Mesothelial cell of epicardium (in vitro differentiated cells): ENCODE results near the gene RUFY2. TPM values are rescaled to one million over a fixed set of nuclear protein-coding genes. Genes with fewer than 3 reads are reported as not detected.

Experiments
- DNase-seq, 2 experiments: peaks; one replicate each; pipeline ENCODE4 v3.0.0; 2021; ENCODE audit warnings: low spot score in 2 of 2; ENCODE audit not compliant: unreplicated experiment in 2 of 2
- H3K27ac Mint-ChIP-seq: 2 replicates; pipeline ENCODE4 v1.8.0; 2021; ENCODE audit warnings: mixed read lengths
- H3K27me3 Mint-ChIP-seq: 2 replicates; pipeline ENCODE4 v1.8.0; 2021; ENCODE audit warnings: low read depth, mixed read lengths
- H3K36me3 Mint-ChIP-seq: 2 replicates; pipeline ENCODE4 v1.8.0; 2021; ENCODE audit warnings: mixed read lengths
- H3K4me1 Mint-ChIP-seq: 2 replicates; pipeline ENCODE4 v1.8.0; 2021; ENCODE audit warnings: mixed read lengths
- H3K4me3 Mint-ChIP-seq: 2 replicates; pipeline ENCODE4 v1.8.0; 2021; ENCODE audit warnings: mild to moderate bottlenecking, moderate library complexity, mixed read lengths
- H3K9me3 Mint-ChIP-seq: 2 replicates; pipeline ENCODE4 v1.8.0; 2021; ENCODE audit warnings: mixed read lengths
- CTCF ChIP-seq: fragments of 200-600 bp; sonication (generic); IDR thresholded peaks from one replicate; pipeline ENCODE4 v1.5.0; 2021; ENCODE audit warnings: antibody characterized with exemption; ENCODE audit not compliant: unreplicated experiment
- total RNA-seq: library from RNA; stranded (reverse); gene quantifications from 3 replicates; pipeline ENCODE4 v1.2.1, GENCODE V29; 2021

The RUFY2 gene
- total RNA-seq, 1 donor from 2014 or later: 39.6 TPM

DNA sequence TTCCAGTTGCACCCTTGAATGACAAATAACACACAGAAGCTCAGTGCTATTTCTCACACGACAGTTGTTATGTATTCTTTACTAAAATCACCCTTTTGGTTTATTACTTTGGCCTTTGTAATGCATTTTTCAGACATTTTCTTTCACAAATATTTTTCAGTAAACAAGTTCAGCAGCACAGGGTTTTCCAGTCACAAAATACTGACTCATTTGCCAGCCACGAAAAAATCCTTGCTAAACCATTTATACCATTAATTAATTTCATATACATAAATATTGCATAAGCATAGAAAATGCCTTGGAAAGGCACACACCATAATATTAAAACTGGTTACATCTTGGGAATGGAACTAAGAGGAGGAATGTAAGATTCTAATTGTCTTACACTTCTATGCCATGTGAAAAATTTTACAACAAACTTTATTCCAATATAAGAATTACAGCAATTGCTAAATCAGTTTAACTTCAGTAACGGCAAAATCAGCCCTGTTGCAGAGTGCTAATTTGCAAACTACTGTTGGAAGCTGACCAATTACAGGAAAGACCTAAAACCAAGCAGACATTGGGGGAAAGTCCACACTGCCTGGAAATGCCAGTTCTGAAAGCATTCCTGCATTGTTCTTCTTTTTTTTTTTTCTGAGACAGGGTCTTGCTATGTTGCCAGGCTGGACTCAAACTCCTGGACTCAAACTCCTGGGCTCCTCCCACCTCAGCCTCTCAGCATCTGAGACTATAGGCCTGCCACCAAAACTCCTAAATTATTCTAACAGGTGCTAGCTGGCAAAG, 42.8 kb downstream of the RUFY2 start:
- no peak for DNase-seq
- no peak overlapping the region for H3K4me3 Mint-ChIP-seq
- H3K9me3 Mint-ChIP-seq: no peaks in the 10 kb centered on the region
- H3K36me3 Mint-ChIP-seq: peaks cover 25% of the 10 kb centered on the region
- H3K27me3 Mint-ChIP-seq: no peaks in the 10 kb centered on the region
- peak overlapping the region; percentile 67 for H3K27ac Mint-ChIP-seq
- no peak for TF ChIP-seq CTCF
- no peaks in the 10 kb centered on the region for H3K4me1 Mint-ChIP-seq

GRCh38 chr10:68362590-68362989, 44.5 kb downstream of the RUFY2 start:
- Mint-ChIP-seq H3K9me3 (no peaks in the 10 kb centered on the region), H3K27me3 (no peaks in the 10 kb centered on the region), H3K36me3 (peaks cover 23% of the 10 kb centered on the region), H3K27ac (no peak overlapping the region), H3K4me1 (no peaks in the 10 kb centered on the region), H3K4me3 (no peak overlapping the region)
- no peak for DNase-seq
- no peak for TF ChIP-seq CTCF

DNA sequence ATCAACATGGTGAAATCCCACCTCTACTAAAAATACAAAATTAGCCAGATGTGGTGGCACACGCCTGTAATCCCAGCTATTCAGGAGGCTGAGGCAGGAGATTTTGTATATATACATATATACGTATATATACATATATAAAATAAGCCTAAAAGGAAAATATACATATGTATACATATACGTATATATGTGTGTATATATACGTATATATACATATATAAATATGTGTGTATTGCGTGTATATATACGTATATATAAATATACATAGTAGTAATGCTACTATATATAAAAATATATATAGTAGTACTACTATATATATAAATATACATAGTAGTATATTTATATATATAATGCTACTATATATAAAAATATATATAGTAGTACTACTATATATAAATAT, 47.9 kb downstream of the RUFY2 start:
- H3K4me1 Mint-ChIP-seq: no peaks in the 10 kb centered on the region
- H3K27ac Mint-ChIP-seq: no peak overlapping the region
- no peaks in the 10 kb centered on the region for H3K9me3 Mint-ChIP-seq
- peaks cover 30% of the 10 kb centered on the region for H3K36me3 Mint-ChIP-seq
- no peak for DNase-seq
- no peaks in the 10 kb centered on the region for H3K27me3 Mint-ChIP-seq
- no peak overlapping the region for H3K4me3 Mint-ChIP-seq
- no peak for TF ChIP-seq CTCF

DNA sequence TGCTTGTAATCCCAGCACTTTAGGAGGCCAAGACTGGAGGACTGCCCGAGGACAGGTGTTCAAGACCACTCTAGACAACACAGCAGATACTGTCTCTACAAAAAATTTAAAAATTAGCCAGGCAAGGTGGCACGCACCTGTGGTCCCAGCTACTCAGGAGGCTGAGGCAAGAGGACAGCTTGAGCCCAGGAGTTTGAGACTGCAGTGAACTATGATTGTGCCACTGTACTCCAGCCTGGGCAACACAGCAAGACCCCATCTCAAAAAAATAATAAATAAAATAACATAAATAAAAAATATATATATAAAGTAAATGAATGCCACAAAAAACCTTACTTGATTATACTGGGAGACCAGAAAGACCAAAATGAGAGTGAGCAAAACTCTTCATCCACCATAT, 53.5 kb downstream of the RUFY2 start:
- Mint-ChIP-seq H3K4me3 (no peak overlapping the region), H3K4me1 (no peaks in the 10 kb centered on the region), H3K27me3 (no peaks in the 10 kb centered on the region), H3K27ac (no peak overlapping the region), H3K9me3 (no peaks in the 10 kb centered on the region), H3K36me3 (peaks cover 37% of the 10 kb centered on the region)
- DNase-seq: no peak
- no peak for TF ChIP-seq CTCF

DNA sequence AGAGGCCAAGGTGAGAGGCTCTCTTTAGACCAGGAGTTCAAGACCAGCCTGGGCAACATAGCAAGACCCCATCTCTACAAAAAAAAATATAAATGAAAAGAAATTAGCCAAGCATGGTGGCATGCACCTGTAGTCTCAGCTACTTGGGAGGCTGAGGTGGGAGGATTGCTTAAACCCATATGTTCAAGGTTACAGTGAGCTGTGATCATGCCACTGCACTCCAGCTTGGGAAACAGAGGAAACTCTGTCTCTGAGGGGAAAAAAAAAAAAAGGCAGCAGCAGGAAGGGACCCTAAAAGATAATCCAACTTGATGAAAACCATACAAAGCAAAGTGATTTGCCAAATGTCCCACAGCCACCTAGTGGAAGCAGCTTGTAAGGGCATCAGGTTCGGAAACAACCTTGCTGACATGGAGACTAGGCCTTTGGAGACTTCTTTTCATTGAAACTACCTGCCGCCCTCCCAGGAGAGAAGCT, 58.8 kb downstream of the RUFY2 start:
- Mint-ChIP-seq H3K36me3 (peaks cover 45% of the 10 kb centered on the region), H3K4me1 (no peaks in the 10 kb centered on the region), H3K27me3 (no peaks in the 10 kb centered on the region), H3K27ac (peak overlapping the region; percentile 84), H3K4me3 (no peak overlapping the region), H3K9me3 (no peaks in the 10 kb centered on the region)
- no peak for DNase-seq
- TF ChIP-seq CTCF: peak; percentile 69
